ENCODE data around the gene MXRA8. TPM values are rescaled to one million over a fixed set of nuclear protein-coding genes. Genes with fewer than 3 reads are reported as not detected.
"Not testable (repeated sequence)": the region's sequence is repeated elsewhere in the genome, so short reads cannot be mapped to it uniquely, and the experiment has no call there.

Gene MXRA8
- total RNA-seq, 2 experiments from 2014 or later, result 0.92 to 0.98 TPM

DNA sequence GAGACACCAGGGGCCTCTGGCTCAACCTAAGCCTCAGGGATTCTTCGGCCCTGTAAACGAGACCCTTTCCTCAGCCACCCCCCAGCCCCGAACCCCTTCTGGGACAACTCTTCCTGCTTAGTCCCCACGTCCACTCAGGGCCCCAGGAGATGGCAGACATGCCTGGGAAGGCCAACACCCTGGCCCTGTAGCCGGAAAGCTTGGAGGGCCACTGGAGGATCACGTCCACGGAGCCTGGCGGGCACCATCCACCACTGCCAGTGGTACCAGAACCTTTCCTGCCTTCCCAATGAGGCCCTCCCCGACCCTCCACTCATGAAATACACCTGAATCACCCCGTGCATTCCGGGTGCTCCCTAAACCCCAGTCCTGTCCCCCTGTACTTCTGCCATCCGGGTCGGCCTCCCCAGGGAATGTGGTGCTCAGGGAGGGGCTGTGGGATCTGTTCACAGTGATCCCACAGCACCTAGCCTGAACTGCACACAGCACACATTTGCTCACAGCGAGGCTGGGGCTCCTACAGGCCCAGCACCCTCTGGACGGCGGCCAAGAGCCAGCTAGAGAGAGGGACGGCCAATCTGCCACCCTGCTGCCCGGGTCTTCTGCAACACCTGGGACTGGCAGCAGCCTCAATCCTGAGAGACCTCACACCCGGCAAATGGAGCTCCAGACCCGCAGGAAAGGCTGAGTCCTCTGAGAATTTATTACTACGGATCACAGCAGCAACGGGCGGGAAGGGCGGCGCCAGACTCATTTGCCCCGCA lies 14.9 kb upstream of the MXRA8 start:
- H3K4me1 Mint-ChIP-seq (ENCODE audit: low read depth), result peaks cover 31% of the 10 kb centered on the region
- H3K36me3 Mint-ChIP-seq (ENCODE audit: low read depth), result peaks cover 9% of the 10 kb centered on the region
- POLR2A ChIA-PET, result interaction anchor here (1.6 to 3.1 kb wide), 5 partner anchors 21 to 35 kb away, joined by 5 to 24 read pairs (median 9); partner anchors contain the start of genes CCNL2 and MRPL20
- H3K27ac Mint-ChIP-seq, result peak overlapping the region; percentile 16
- H3K9me3 Mint-ChIP-seq, result no peaks in the 10 kb centered on the region
- TF ChIP-seq, protein P1, sequence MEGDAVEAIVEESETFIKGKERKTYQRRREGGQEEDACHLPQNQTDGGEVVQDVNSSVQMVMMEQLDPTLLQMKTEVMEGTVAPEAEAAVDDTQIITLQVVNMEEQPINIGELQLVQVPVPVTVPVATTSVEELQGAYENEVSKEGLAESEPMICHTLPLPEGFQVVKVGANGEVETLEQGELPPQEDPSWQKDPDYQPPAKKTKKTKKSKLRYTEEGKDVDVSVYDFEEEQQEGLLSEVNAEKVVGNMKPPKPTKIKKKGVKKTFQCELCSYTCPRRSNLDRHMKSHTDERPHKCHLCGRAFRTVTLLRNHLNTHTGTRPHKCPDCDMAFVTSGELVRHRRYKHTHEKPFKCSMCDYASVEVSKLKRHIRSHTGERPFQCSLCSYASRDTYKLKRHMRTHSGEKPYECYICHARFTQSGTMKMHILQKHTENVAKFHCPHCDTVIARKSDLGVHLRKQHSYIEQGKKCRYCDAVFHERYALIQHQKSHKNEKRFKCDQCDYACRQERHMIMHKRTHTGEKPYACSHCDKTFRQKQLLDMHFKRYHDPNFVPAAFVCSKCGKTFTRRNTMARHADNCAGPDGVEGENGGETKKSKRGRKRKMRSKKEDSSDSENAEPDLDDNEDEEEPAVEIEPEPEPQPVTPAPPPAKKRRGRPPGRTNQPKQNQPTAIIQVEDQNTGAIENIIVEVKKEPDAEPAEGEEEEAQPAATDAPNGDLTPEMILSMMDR (IDR thresholded peaks at IDR 0.05), result no peak
- DNase-seq, result no peak
- H3K27me3 Mint-ChIP-seq, result no peaks in the 10 kb centered on the region
- intact Hi-C loops (cut with micrococcal nuclease), result no loop called here
- ATAC-seq, result no peak
- CTCF ChIA-PET, result interaction anchor here (0.7 to 5.3 kb wide), 16 partner anchors 15 to 340 kb away, joined by 3 to 40 read pairs (median 6); partner anchors contain the start of gene CCNL2
- H3K4me3 Mint-ChIP-seq, result peak overlapping the region; percentile 86

DNA sequence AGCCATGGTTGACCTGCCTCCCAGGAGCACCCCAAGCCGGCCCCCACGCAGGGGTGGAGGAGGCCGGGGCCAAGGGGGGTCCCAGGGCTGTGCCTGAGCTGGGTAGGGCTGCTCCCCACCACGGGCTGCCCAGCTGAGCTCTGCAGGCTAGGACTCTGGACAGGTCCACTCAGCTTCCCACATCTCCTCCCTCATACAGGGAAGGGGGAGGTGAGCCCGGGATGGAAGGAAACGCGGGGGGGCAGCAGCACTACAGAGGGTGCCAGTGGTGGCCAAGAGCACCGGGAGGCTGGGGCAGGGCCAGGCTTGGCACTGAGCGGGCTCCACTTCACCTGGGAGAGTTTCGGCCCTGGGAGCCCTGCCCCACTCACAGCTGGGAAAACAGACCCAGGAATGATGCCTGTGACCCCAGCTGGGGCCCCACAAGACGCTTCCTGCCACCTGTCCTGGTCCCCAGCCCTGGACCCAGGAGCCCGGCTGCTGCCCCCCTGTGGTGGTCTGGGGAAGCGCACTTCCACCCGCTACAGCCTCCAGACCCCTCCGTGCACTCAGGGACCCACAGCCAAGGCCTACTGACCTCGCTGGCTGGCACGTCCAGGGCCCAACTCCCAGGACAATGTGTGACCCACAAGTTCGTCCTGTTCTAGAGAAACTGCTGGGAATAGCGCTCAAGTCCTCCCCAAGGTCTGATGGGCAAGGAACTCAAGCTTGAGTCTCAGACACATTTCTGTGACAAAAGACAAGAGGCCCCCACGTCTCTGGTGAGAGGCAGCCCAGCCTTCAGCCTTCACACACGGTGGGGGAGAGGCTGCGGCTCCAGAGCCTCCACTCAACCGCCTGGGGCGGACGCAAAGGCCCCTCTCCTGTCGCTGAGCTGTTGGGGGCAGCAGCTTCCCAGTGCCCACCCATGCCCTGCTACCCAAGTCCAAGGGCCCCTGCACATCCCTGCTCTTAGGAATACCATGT lies 13.7 kb upstream of the MXRA8 start:
- POLR2A ChIA-PET, result interaction anchor here (0.9 to 2.0 kb wide), 13 partner anchors 14 to 594 kb away, joined by 3 to 11 read pairs (median 4); partner anchors contain the start of genes MRPL20 and MXRA8
- H3K27ac Mint-ChIP-seq, result peak overlapping the region; percentile 38

DNA sequence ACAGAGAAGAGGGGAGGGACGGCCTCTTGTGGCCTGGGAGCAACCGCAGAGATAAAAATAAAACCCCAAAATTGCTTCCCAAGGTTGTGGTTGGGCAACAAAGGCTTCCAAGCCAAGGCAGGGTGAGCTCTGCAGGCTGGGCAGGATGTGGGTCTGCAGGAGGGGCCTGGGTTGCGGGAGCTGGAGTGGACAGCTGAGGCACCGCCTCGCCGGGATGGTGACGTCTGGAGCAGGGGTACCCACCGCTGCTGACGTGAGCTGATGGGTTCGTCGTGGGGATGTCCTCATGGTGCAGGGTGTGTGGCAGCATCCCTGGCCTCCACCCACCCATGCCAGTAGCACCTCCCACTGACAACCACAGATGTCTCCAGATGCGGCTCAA lies 13.0 kb upstream of the MXRA8 start:
- DNase-seq (peak; percentile 71), ATAC-seq (peak; percentile 9)
- POLR2A ChIA-PET, result interaction anchor here (1.0 to 2.0 kb wide), 12 partner anchors 13 to 593 kb away, joined by 3 to 11 read pairs (median 4); partner anchors contain the start of genes MRPL20 and MXRA8
- no peaks in the 10 kb centered on the region for H3K9me3 Mint-ChIP-seq
- H3K36me3 Mint-ChIP-seq (ENCODE audit: low read depth), result peaks cover 9% of the 10 kb centered on the region
- peaks cover 28% of the 10 kb centered on the region for H3K4me1 Mint-ChIP-seq (ENCODE audit: low read depth)
- CTCF ChIA-PET, result interaction anchor here (0.6 to 5.3 kb wide), 24 partner anchors 12 to 387 kb away, joined by 3 to 40 read pairs (median 4); partner anchors contain the start of gene CCNL2
- TF ChIP-seq, protein P1 (IDR thresholded peaks at IDR 0.05), result no peak
- intact Hi-C loops (cut with micrococcal nuclease), result no loop called here
- H3K4me3 Mint-ChIP-seq, result no peak overlapping the region
- no peaks in the 10 kb centered on the region for H3K27me3 Mint-ChIP-seq
- H3K27ac Mint-ChIP-seq, result no peak overlapping the region

More for the DNA sequence above, 13.7 kb upstream of the MXRA8 start:
- DNase-seq (peak; percentile 88), ATAC-seq (peak; percentile 50)
- intact Hi-C loops (cut with micrococcal nuclease), result no loop called here
- H3K27me3 Mint-ChIP-seq, result no peaks in the 10 kb centered on the region
- H3K4me1 Mint-ChIP-seq (ENCODE audit: low read depth), result peaks cover 31% of the 10 kb centered on the region
- no peaks in the 10 kb centered on the region for H3K9me3 Mint-ChIP-seq
- H3K36me3 Mint-ChIP-seq (ENCODE audit: low read depth), result peaks cover 9% of the 10 kb centered on the region
- TF ChIP-seq, protein P1 (IDR thresholded peaks at IDR 0.05), result peak; percentile 94
- CTCF ChIA-PET, result interaction anchor here (0.6 to 5.3 kb wide), 32 partner anchors 11 to 388 kb away, joined by 3 to 40 read pairs (median 4); partner anchors contain the start of gene CCNL2
- peak overlapping the region; percentile 36 for H3K4me3 Mint-ChIP-seq

DNA sequence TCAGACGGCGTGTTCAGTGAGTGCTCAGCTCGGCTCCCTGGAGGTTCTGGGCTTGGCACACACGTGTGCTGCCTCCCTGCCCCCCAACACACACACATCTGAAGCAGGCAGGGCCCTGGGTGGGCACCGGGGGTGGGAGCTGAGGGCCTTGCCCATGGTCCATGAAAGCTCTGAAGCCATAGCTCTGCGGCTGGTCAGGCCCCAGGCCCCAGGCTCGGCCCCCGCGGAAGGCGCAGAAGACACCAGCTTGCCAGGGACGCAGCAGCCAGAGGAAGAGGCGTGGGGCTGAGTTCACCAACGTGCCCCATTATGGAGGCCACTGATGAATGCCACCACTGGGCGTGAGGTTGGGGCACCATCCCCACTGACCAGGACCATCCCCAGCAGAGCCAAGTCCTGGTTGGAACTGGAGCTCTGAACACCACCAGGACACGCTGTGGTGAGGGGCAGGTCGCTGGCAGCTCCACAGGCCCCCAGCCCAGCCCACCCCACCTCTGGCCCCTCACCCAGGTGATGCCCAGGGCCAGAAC lies 12.5 kb upstream of the MXRA8 start:
- ATAC-seq (no peak), DNase-seq (no peak)
- H3K27ac Mint-ChIP-seq, result no peak overlapping the region
- no peaks in the 10 kb centered on the region for H3K27me3 Mint-ChIP-seq
- peaks cover 9% of the 10 kb centered on the region for H3K36me3 Mint-ChIP-seq (ENCODE audit: low read depth)
- peaks cover 27% of the 10 kb centered on the region for H3K4me1 Mint-ChIP-seq (ENCODE audit: low read depth)
- H3K9me3 Mint-ChIP-seq, result no peaks in the 10 kb centered on the region
- TF ChIP-seq, protein P1 (IDR thresholded peaks at IDR 0.05), result no peak
- no peak overlapping the region for H3K4me3 Mint-ChIP-seq
- ChIA-PET CTCF (interaction anchor here (0.6 to 5.3 kb wide), 16 partner anchors 12 to 254 kb away, joined by 3 to 40 read pairs (median 6); partner anchors contain the start of gene CCNL2), POLR2A (interaction anchor here (1.1 to 2.0 kb wide), 6 partner anchors 13 to 593 kb away, joined by 3 to 10 read pairs (median 3); partner anchors contain the start of gene MXRA8)
- intact Hi-C loops (cut with micrococcal nuclease), result no loop called here

DNA sequence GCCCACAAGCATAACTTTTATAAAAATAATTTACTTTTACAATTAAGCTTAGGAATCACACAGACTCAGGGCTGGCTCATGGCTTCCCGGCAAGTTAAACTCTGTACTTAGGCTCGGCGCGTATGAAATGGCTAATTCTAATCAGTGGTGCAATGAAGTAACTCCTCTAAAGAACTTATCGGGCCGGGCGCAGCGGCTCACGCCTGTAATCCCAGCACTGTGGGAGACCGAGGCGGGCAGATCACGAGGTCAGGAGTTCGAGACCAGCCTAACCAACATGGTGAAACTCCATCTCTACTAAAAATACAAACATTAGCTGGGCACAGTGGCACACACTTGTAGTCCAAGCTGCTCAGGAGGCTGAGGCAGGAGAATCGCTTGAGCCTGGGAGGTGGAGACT lies 11.7 kb upstream of the MXRA8 start:
- DNase-seq; H3K4me3 Mint-ChIP-seq; H3K27me3 Mint-ChIP-seq; ATAC-seq; H3K27ac Mint-ChIP-seq; H3K9me3 Mint-ChIP-seq; POLR2A ChIA-PET; intact Hi-C loops (cut with micrococcal nuclease); H3K36me3 Mint-ChIP-seq (ENCODE audit: low read depth): not testable (repeated sequence)
- H3K4me1 Mint-ChIP-seq (ENCODE audit: low read depth), result peaks cover 27% of the 10 kb centered on the region
- CTCF ChIA-PET, result interaction anchor here (1.3 to 5.3 kb wide), 3 partner anchors 17 to 247 kb away, joined by 5 to 40 read pairs (median 6); no protein-coding TSS in a partner anchor
